Activated T-helper 2 cell treated with anti-CD3 and anti-CD28 coated beads, Interferon-gamma antibody, Interleukin-2, Interleukin-4, amounts not matched to agents 10 μg/mL and 5 μg/mL and 100 μg/mL, durations not matched to agents 14 hours and 24 hours and 36 hours (primary cell): ENCODE data around the gene CSNK1G3. TPM values are rescaled to one million over a fixed set of nuclear protein-coding genes. Genes with fewer than 3 reads are reported as not detected.

ENCODE experiments used
- DNase-seq: peaks from one replicate; pipeline ENCODE4 v3.0.0; 2021; ENCODE audit warnings: low spot score
- H3K27ac Mint-ChIP-seq: one replicate; pipeline ENCODE4 v1.8.0; 2021; ENCODE audit warnings: mixed read lengths
- H3K27me3 Mint-ChIP-seq: one replicate; pipeline ENCODE4 v1.8.0; 2021; ENCODE audit warnings: low read depth, mixed read lengths
- H3K36me3 Mint-ChIP-seq: one replicate; pipeline ENCODE4 v1.8.0; 2021; ENCODE audit warnings: low read depth, mixed read lengths
- H3K4me1 Mint-ChIP-seq: one replicate; pipeline ENCODE4 v1.8.0; 2021; ENCODE audit warnings: low read depth, mixed read lengths
- H3K4me3 Mint-ChIP-seq: one replicate; pipeline ENCODE4 v1.8.0; 2021; ENCODE audit warnings: low read depth, mild to moderate bottlenecking, moderate library complexity, mixed read lengths
- H3K9me3 Mint-ChIP-seq: one replicate; pipeline ENCODE4 v1.8.0; 2021; ENCODE audit warnings: mixed read lengths
- intact Hi-C: fragments of 100-400 bp; cut with micrococcal nuclease; formaldehyde crosslinking; loops from one replicate; pipeline ENCODE4 v1.15.1; 2023
- total RNA-seq: library from RNA; stranded (reverse); gene quantifications from 2 replicates; pipeline ENCODE4 v1.2.3, GENCODE V29; 2022

Gene CSNK1G3
- total RNA-seq, 1 donor from 2014 or later = 37.7 TPM

- H3K9me3 Mint-ChIP-seq = no peaks in the 10 kb centered on the region
- H3K4me3 Mint-ChIP-seq = no peak overlapping the region
- intact Hi-C loops = loop anchor here (5.0 kb wide), 2 partner anchors 66 to 94 kb away; no protein-coding TSS in a partner anchor
- H3K36me3 Mint-ChIP-seq = peaks cover 17% of the 10 kb centered on the region
- H3K27me3 Mint-ChIP-seq = no peaks in the 10 kb centered on the region
- H3K4me1 Mint-ChIP-seq = peaks cover 38% of the 10 kb centered on the region
- no peak overlapping the region for H3K27ac Mint-ChIP-seq
- DNase-seq = no peak
Observed at GRCh38 chr5:123546657-123547056, 34.7 kb downstream of the CSNK1G3 start.

- DNase-seq = peak; percentile 44
- H3K36me3 Mint-ChIP-seq = peaks cover 21% of the 10 kb centered on the region
- H3K9me3 Mint-ChIP-seq = no peaks in the 10 kb centered on the region
- intact Hi-C loops = loop anchor here (1.0 to 5.0 kb wide), 4 partner anchors 34 to 126 kb away; partner anchors contain the start of gene CEP120
- H3K27me3 Mint-ChIP-seq = no peaks in the 10 kb centered on the region
- peak overlapping the region; percentile 61 for H3K4me3 Mint-ChIP-seq
- peak overlapping the region; percentile 89 for H3K27ac Mint-ChIP-seq
- H3K4me1 Mint-ChIP-seq = peaks cover 24% of the 10 kb centered on the region
Observed at GRCh38 chr5:123549256-123549904, 37.4 kb downstream of the CSNK1G3 start.

DNA sequence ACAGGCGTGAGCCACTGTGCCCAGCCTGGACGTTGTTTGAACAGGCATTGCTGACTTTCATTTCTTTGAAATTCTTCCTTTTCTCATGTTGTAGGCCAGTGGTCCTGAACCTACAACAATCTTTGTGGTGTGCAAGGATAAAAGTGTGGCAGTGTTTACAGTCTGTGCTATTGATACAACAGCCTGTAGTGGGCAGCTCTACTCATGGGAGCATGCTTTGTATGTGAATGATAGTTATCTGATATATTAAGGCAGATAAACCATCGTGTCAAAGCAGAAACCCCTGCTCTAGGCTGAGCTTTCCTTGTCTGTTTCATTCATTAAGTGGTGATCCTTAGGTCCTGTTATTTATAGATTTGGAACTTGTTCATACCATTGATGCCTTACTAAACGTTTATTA lies 42.6 kb downstream of the CSNK1G3 start:
- H3K36me3 Mint-ChIP-seq = peaks cover 34% of the 10 kb centered on the region
- H3K4me1 Mint-ChIP-seq = peaks cover 25% of the 10 kb centered on the region
- H3K27me3 Mint-ChIP-seq = no peaks in the 10 kb centered on the region
- no peak overlapping the region for H3K27ac Mint-ChIP-seq
- no peak for DNase-seq
- H3K4me3 Mint-ChIP-seq = no peak overlapping the region
- intact Hi-C loops = loop anchor here (5.0 kb wide), 1 partner anchor 43 kb away; no protein-coding TSS in a partner anchor
- H3K9me3 Mint-ChIP-seq = no peaks in the 10 kb centered on the region

DNA sequence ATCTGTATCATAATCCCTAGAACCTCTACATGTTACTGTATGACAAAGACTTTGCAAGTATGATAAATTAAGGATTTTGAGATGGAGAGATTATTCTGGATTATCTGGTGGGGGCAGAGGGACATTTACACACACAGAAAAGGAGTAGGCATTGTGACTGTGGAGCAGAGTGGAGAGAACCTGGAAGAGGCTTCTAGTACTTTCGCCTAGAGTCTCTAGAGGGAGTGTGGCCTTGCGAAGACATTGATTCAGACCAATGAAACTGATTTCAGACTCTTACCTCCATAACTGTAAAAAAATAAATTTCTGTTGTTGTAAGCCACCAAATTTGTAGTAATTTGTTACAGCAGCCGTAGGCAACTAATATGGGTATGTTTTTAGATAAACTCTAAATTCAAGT lies 45.9 kb downstream of the CSNK1G3 start:
- H3K9me3 Mint-ChIP-seq = no peaks in the 10 kb centered on the region
- no peak overlapping the region for H3K4me3 Mint-ChIP-seq
- no peak overlapping the region for H3K27ac Mint-ChIP-seq
- no peak for DNase-seq
- H3K4me1 Mint-ChIP-seq = peaks cover 16% of the 10 kb centered on the region
- no peaks in the 10 kb centered on the region for H3K27me3 Mint-ChIP-seq
- intact Hi-C loops = no loop called here
- peaks cover 32% of the 10 kb centered on the region for H3K36me3 Mint-ChIP-seq

DNA sequence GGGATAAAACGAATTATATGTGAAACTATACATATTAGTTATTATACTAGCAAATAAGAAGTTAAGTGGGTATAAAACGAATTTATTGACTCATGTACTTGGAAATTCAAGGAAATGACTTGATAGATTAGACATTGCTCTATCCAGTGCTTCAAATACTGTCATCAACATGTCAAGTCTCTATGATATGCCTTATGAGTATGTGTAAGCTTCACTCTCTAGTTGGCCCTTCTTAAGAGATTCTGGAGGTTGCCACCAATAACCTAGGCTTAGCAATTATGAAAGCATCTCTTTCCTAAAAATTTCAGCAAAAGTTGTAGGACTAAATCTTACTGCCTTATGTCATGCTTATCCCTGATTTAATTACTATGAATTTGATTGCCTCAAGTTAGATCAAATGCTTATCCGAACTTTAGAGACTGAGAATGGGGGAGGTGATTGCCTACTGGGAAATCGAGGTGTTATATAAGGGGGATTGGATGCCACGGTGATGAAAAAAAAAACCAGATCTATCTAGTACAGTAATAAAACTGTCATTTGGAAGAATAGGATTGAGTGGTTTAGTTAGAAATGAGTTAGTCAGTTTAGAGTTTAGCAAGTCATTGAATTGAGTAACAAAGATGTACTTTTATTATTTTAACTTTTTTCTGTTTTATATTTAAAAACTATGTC lies 46.9 kb downstream of the CSNK1G3 start:
- no peaks in the 10 kb centered on the region for H3K27me3 Mint-ChIP-seq
- H3K4me3 Mint-ChIP-seq = no peak overlapping the region
- no peaks in the 10 kb centered on the region for H3K9me3 Mint-ChIP-seq
- peaks cover 16% of the 10 kb centered on the region for H3K4me1 Mint-ChIP-seq
- H3K27ac Mint-ChIP-seq = no peak overlapping the region
- peaks cover 32% of the 10 kb centered on the region for H3K36me3 Mint-ChIP-seq
- intact Hi-C loops = no loop called here
- DNase-seq = no peak

DNA sequence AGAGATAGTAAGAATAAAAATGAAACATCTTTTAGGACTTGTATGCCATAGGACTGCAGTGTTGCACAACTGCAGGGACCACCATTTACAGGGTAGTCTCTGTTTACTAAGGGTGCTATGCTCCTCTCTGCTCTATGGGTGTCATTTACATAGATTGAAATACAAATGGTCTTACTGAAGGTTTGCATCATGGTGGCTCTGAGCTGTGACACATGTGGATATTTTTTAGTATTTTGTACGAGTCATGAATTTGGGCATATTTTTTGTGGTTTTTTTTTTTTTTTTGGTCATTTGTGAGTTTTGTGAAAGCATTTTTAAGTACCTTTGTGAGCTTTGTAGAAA lies 47.4 kb downstream of the CSNK1G3 start:
- H3K36me3 Mint-ChIP-seq = peaks cover 28% of the 10 kb centered on the region
- no peaks in the 10 kb centered on the region for H3K9me3 Mint-ChIP-seq
- no peak overlapping the region for H3K4me3 Mint-ChIP-seq
- H3K27me3 Mint-ChIP-seq = no peaks in the 10 kb centered on the region
- no peak for DNase-seq
- H3K27ac Mint-ChIP-seq = no peak overlapping the region
- peaks cover 14% of the 10 kb centered on the region for H3K4me1 Mint-ChIP-seq
- intact Hi-C loops = no loop called here

DNA sequence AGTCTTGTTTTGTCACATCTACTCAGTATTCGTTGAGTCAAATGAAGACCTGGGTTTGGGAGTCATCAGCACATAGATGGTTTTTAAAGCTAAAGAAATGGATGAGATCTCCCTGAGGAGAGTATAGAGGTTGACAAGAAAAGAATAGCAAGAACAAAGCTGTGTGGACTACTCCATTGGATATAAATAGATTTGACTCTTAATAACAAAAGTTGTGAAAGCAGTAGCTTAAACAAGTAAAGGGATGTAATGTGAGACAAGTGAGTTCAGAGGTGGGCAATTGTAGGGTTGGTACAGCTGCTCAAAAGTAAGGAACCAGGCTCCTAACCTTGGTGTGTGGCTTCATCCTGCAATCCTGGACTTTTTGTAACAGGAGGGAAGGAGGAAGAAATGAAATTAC lies 49.3 kb downstream of the CSNK1G3 start:
- H3K9me3 Mint-ChIP-seq = peaks cover 8% of the 10 kb centered on the region
- H3K4me3 Mint-ChIP-seq = no peak overlapping the region
- no peak for DNase-seq
- H3K27me3 Mint-ChIP-seq = no peaks in the 10 kb centered on the region
- H3K27ac Mint-ChIP-seq = no peak overlapping the region
- intact Hi-C loops = no loop called here
- H3K4me1 Mint-ChIP-seq = peaks cover 11% of the 10 kb centered on the region
- H3K36me3 Mint-ChIP-seq = peaks cover 37% of the 10 kb centered on the region

- Mint-ChIP-seq H3K9me3 (no peaks in the 10 kb centered on the region), H3K27me3 (no peaks in the 10 kb centered on the region), H3K27ac (no peak overlapping the region), H3K4me1 (peaks cover 7% of the 10 kb centered on the region), H3K4me3 (no peak overlapping the region), H3K36me3 (peaks cover 10% of the 10 kb centered on the region)
- intact Hi-C loops = no loop called here
- DNase-seq = no peak
Observed at GRCh38 chr5:123571927-123572326, 60.0 kb downstream of the CSNK1G3 start.

DNA sequence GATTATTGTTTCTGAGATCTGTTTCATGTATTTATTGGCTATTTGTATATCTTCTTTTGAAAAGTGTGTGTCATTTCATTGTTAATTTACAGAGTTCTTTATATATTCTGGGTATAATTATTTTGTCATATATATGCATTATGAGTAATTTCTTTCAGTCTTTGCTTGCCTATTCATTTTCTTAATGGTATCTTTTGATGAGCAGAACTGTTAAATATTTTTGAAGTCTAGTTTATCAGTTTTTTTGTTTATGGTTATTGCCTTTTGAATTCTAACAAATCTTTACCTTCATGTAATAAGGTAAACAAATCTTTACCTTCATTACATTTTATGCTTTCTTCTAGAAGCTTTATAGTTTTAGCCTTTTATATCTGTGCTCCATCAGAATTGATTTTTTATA lies 66.4 kb downstream of the CSNK1G3 start:
- peaks cover 35% of the 10 kb centered on the region for H3K36me3 Mint-ChIP-seq
- no peaks in the 10 kb centered on the region for H3K9me3 Mint-ChIP-seq
- intact Hi-C loops = no loop called here
- H3K27ac Mint-ChIP-seq = no peak overlapping the region
- no peak for DNase-seq
- no peak overlapping the region for H3K4me3 Mint-ChIP-seq
- no peaks in the 10 kb centered on the region for H3K27me3 Mint-ChIP-seq
- H3K4me1 Mint-ChIP-seq = peaks cover 3% of the 10 kb centered on the region

DNA sequence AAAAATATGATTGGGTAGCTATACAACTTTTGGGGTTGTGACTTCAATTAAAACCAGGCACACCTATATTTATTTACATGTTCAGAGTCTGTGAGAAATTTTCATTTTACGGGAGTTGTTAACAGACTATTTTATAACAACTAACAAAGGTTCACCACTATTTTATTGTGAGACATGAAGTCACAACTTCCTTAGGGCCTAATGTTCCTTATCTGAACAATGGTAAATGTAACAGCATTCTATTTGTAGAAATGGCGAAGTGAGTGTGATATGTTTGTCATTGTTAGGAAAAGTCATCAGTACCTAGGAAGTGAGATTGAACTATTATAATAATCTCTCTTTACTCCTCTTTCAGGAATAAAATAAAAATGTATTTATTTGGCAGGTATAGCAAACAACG lies 67.4 kb downstream of the CSNK1G3 start:
- no peak overlapping the region for H3K27ac Mint-ChIP-seq
- H3K9me3 Mint-ChIP-seq = no peaks in the 10 kb centered on the region
- no peaks in the 10 kb centered on the region for H3K27me3 Mint-ChIP-seq
- H3K4me3 Mint-ChIP-seq = no peak overlapping the region
- DNase-seq = no peak
- H3K4me1 Mint-ChIP-seq = peaks cover 3% of the 10 kb centered on the region
- intact Hi-C loops = no loop called here
- peaks cover 38% of the 10 kb centered on the region for H3K36me3 Mint-ChIP-seq

DNA sequence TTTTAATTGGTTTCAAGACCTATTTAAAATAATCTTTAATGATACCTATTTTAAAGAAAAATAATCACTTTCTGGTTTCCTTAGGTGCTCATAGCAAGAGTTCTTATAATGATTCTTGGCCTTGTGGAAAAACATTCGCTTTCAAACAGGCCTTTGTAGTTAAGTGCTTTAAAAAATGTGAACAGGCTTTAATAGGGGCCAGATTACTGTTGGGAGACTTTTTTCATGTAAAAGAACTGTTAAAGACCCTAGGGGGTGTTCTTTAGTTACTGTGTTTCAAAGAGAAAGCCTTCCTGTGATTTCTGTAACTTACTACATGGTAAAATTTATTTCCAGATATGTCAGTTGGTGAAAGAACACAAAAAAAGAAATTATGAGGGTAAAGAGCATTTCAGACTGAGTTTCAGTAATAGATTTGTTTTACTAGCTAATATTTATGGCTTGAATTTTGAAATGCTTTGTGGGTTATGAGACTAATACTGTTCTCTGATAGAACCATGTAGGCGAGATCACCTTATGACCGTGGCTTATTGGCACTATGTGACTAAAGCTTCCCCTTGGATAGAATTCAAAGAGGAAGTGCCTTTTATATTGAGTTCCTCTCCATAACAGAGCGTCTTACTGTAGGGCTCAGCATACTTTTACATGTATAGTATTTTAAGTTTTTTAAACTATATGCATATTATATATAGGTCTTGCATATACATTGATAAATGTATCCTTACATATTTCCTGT lies 70.7 kb downstream of the CSNK1G3 start:
- no peak for DNase-seq
- intact Hi-C loops = no loop called here
- H3K9me3 Mint-ChIP-seq = no peaks in the 10 kb centered on the region
- H3K27ac Mint-ChIP-seq = no peak overlapping the region
- no peak overlapping the region for H3K4me3 Mint-ChIP-seq
- no peaks in the 10 kb centered on the region for H3K27me3 Mint-ChIP-seq
- peaks cover 32% of the 10 kb centered on the region for H3K36me3 Mint-ChIP-seq
- peaks cover 3% of the 10 kb centered on the region for H3K4me1 Mint-ChIP-seq

DNA sequence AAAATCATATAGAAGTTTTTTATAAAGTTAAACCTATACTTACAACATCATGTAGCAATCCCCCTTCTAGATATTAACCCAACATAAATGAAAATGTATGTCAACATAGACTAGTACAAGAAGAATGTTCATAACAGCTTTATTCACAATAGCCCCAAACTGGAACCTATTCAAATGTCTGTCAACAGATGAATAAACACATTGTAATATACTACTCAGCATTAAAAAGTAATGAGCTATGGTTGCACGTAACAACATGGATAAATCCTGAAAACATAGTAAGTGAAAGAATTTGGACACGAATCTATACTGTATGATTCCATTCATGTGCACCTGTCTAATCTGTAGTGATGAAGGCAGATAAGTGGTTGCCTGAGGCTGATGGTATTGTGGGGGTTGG lies 73.9 kb downstream of the CSNK1G3 start:
- Mint-ChIP-seq H3K4me1 (peaks cover 2% of the 10 kb centered on the region), H3K36me3 (peaks cover 14% of the 10 kb centered on the region), H3K9me3 (no peaks in the 10 kb centered on the region), H3K27me3 (no peaks in the 10 kb centered on the region), H3K4me3 (no peak overlapping the region), H3K27ac (no peak overlapping the region)
- intact Hi-C loops = no loop called here
- no peak for DNase-seq

DNA sequence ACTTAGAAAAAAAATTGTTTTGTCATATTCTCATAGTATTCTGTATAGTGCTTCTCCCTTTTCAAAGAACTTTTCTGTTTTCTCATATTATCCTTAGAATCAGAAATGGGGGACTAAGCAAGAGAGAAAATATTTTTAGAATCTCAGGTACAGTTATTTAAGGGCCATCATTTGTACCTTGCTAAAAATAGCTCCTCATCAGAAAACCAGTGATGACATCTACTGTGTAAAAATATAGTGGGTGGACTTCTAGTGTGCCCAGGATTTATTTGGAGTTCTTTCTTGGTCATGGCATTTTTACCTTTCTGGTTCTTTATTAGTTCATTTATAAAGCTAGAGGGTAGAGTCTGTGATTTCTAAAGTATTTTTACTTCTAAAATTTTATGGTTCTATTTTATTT lies 82.5 kb downstream of the CSNK1G3 start:
- peaks cover 4% of the 10 kb centered on the region for H3K9me3 Mint-ChIP-seq
- no peak overlapping the region for H3K27ac Mint-ChIP-seq
- intact Hi-C loops = no loop called here
- H3K4me3 Mint-ChIP-seq = no peak overlapping the region
- no peak for DNase-seq
- H3K27me3 Mint-ChIP-seq = no peaks in the 10 kb centered on the region
- peaks cover 11% of the 10 kb centered on the region for H3K4me1 Mint-ChIP-seq
- H3K36me3 Mint-ChIP-seq = peaks cover 33% of the 10 kb centered on the region
